Upper lobe of left lung (tissue), 6 donors: Measurements from ENCODE around the gene MEIOSIN. TPM values are rescaled to one million over a fixed set of nuclear protein-coding genes. Genes with fewer than 3 reads are reported as not detected.
A peak's percentile ranks its signal among the peaks of the same experiment; 100 is the strongest.

ENCODE experiments used
- ATAC-seq, 2 donors: fragments of 200-7000 bp; cut with Tn5 transposase; one replicate each; pipeline ENCODE4 v1.9.1; 2022; ENCODE audit warnings: mild to moderate bottlenecking in 2 of 2, moderate library complexity in 2 of 2; ENCODE audit not compliant: low FRiP score in 2 of 2
- DNase-seq, 2 donors: peaks; one replicate each; pipeline ENCODE4 v3.0.0-alpha.2; 2019 to 2020
- H3K27ac ChIP-seq, 4 donors: fragments of 200-600 bp; sonication (generic); one replicate each; pipeline ENCODE4 v1.5.1; 2016 to 2019
- H3K27me3 ChIP-seq, 4 donors: fragments of 200-600 bp; sonication (generic); one replicate each; pipeline ENCODE4 v1.5.1; 2017 to 2019
- H3K36me3 ChIP-seq, 4 donors: fragments of 200-600 bp; sonication (generic); one replicate each; pipeline ENCODE4 v1.5.1; 2016 to 2019
- H3K4me1 ChIP-seq, 4 donors: fragments of 200-600 bp; sonication (generic); one replicate each; pipeline ENCODE4 v1.5.1; 2018 to 2019
- H3K4me3 ChIP-seq, 4 donors: fragments of 200-600 bp; sonication (generic); one replicate each; pipeline ENCODE4 v1.5.1; 2017 to 2019; ENCODE audit warnings: mild to moderate bottlenecking in 2 of 4, moderate library complexity in 1 of 4
- H3K9me3 ChIP-seq, 4 donors: fragments of 200-600 bp; sonication (generic); one replicate each; pipeline ENCODE4 v1.5.1; 2018 to 2019
- EP300 ChIP-seq, 4 donors: sonication (generic); formaldehyde crosslinking; IDR thresholded peaks; one replicate each; pipeline ENCODE4 v1.5.1; 2017; ENCODE audit warnings: antibody characterized with exemption in 4 of 4, control low read depth in 2 of 4
- POLR2A ChIP-seq, 4 donors: fragments of 450-650 bp; IDR thresholded peaks; one replicate each; pipeline ENCODE4 v1.5.1; 2016 to 2017; ENCODE audit warnings: antibody characterized with exemption in 4 of 4, mild to moderate bottlenecking in 2 of 4
- POLR2AphosphoS5 ChIP-seq, 2 donors: sonication (generic); formaldehyde crosslinking; IDR thresholded peaks; one replicate each; pipeline ENCODE4 v1.5.1; 2017; ENCODE audit warnings: antibody characterized with exemption in 2 of 2
- WGBS, 2 donors: methylation state at CpG; one replicate each; pipeline ENCODE4 v1.1.5; 2017 to 2018; 5-methylcytosine and 5-hydroxymethylcytosine counted together
- total RNA-seq, 6 donors: library from RNA; depleted of rRNA in 4 of 6; stranded (reverse); fragments of >200 nt in 4 of 6; gene quantifications; one replicate each; pipeline versions ENCODE4 v1.1.0 to v1.2.1, GENCODE V29; 2016 to 2021
- TF ChIP-seq, protein P1 (sequence below), 6 experiments: fragments of 450-650 bp in 4 of 6; fragments of 200-600 bp in 2 of 6; sonication (generic) in 2 of 6; IDR thresholded peaks; one replicate each; pipeline ENCODE4 v1.5.1; 2016 to 2019; ENCODE audit warnings: antibody characterized with exemption in 6 of 6
- donor health status: DM: no; HTN: no; CAD: no; lungs with moderate emphysema.
- donor health status: DM: no; HTN: yes; CAD: no; lungs with severe emphysema.

The MEIOSIN gene
- total RNA-seq, 6 donors from 2014 or later = not detected

DNA sequence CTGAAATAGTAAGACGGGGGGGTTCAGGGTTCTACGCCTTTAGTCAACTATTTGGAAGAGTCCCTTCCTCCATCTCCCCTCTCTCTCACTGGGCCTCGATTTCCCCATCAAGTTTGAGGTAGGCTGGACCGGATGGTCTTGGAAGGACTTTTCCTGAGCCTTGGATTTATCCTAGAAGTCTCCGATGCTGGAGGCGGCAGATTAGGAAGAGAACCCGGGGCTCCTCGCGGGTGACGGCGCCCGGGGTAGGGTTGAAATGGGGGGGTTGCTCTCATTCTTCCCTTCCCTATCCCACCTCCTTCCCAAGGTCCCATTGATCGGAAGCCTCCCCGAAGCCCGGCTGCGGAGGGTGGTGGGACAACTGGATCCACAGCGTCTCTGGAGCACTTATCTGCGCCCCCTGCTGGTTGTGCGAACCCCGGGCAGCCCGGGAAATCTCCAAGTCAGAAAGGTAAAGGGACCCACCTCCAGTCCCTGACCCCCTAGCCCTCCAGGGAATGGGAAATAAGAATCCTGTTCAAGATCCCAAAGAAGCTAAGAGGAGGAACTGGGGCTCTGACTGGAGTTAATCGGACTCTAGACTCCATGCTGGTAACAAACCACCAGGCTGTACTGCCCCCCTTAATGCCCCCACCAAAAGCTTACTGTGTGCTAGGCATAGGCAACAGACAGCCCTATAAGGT, 40.0 kb upstream of the MEIOSIN start:
- TF ChIP-seq POLR2AphosphoS5 (IDR thresholded peaks at IDR 0.05) = no peak
- TF ChIP-seq, protein P1, sequence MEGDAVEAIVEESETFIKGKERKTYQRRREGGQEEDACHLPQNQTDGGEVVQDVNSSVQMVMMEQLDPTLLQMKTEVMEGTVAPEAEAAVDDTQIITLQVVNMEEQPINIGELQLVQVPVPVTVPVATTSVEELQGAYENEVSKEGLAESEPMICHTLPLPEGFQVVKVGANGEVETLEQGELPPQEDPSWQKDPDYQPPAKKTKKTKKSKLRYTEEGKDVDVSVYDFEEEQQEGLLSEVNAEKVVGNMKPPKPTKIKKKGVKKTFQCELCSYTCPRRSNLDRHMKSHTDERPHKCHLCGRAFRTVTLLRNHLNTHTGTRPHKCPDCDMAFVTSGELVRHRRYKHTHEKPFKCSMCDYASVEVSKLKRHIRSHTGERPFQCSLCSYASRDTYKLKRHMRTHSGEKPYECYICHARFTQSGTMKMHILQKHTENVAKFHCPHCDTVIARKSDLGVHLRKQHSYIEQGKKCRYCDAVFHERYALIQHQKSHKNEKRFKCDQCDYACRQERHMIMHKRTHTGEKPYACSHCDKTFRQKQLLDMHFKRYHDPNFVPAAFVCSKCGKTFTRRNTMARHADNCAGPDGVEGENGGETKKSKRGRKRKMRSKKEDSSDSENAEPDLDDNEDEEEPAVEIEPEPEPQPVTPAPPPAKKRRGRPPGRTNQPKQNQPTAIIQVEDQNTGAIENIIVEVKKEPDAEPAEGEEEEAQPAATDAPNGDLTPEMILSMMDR (IDR thresholded peaks at IDR 0.05) = peak; percentile 68 to 91 (median 80)
- Histone ChIP-seq H3K27me3 (no peaks in the 10 kb centered on the region), H3K4me1 (peaks cover 13 to 19% (median 17%) of the 10 kb centered on the region in 4 donors), H3K9me3 (no peaks in the 10 kb centered on the region), H3K4me3 (peak overlapping the region; percentile 72 to 94 (median 90)), H3K36me3 (peaks cover under 1 to 23% (median 12%) of the 10 kb centered on the region in 4 donors), H3K27ac (peak overlapping the region; percentile 89 to 95 (median 92))
- WGBS, 2 donors = 1 to 2% methylated on average over 16 to 21 of the region's 22 CpGs
- ATAC-seq (peak in 1 of 2 donors; percentile 61), DNase-seq (peak; percentile 85 to 89)

DNA sequence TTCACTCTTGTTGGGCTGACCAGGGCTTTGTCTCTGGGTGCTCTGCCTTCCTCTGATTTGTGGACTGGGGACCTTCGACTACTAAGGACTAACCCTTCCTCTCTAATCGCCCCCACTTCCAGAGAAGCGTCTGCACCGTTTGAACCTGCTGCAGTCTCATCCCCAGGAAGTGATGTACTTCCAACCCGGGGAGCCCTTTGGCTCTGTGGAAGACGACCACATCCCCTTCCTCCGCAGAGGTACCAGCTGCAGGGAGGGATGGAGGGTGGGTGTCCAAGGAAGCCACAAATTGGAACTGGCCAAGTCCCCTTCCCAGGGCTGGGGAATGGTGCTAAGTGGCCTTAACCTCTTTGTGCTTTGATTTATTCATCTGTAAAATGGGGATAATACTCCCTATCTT, 31.6 kb upstream of the MEIOSIN start:
- no peaks in the 10 kb centered on the region for H3K4me1 ChIP-seq
- DNase-seq = no peak
- H3K27ac ChIP-seq = no peak overlapping the region
- no peaks in the 10 kb centered on the region for H3K27me3 ChIP-seq
- peaks cover 0 to 16% (median 1%) of the 10 kb centered on the region in 4 donors for H3K36me3 ChIP-seq
- TF ChIP-seq, protein P1 (IDR thresholded peaks at IDR 0.05) = no peak
- TF ChIP-seq POLR2A (IDR thresholded peaks at IDR 0.05) (no peak), POLR2AphosphoS5 (IDR thresholded peaks at IDR 0.05) (no peak), EP300 (IDR thresholded peaks at IDR 0.05) (no peak)
- H3K9me3 ChIP-seq = no peaks in the 10 kb centered on the region
- WGBS, 2 donors = 57 to 85% methylated on average over 2 to 7 of the region's 7 CpGs
- H3K4me3 ChIP-seq = no peak overlapping the region
- ATAC-seq = no peak

DNA sequence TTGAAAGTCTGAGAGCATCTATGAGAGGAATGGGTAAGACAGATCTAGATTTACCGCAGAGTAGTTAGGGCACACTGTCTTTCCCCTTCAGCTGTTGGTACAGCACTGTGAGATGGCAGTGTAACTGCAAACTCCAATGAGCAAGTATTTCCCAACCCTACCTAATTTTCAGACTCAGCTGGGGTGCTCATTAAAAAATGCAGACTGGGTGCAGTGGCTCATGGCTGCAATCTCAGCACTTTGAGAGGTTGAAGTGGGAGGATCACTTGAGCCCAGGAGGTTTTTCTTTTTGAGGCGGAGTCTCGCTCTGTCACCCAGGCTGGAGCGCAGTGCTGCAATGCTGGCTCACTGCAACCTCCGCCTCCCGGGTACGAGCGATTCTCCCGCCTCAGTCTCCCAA, 28.1 kb upstream of the MEIOSIN start:
- H3K27ac ChIP-seq = no peak overlapping the region
- ATAC-seq (no peak), DNase-seq (no peak)
- no peaks in the 10 kb centered on the region for H3K9me3 ChIP-seq
- H3K27me3 ChIP-seq = no peaks in the 10 kb centered on the region
- H3K36me3 ChIP-seq = peaks cover 0 to 16% (median 1%) of the 10 kb centered on the region in 4 donors
- H3K4me1 ChIP-seq = no peaks in the 10 kb centered on the region
- H3K4me3 ChIP-seq = no peak overlapping the region
- TF ChIP-seq POLR2AphosphoS5 (IDR thresholded peaks at IDR 0.05) = no peak
- TF ChIP-seq, protein P1 (IDR thresholded peaks at IDR 0.05) = no peak
- TF ChIP-seq POLR2A (IDR thresholded peaks at IDR 0.05) = no peak
- no peak for TF ChIP-seq EP300 (IDR thresholded peaks at IDR 0.05)
- 91 to 97% methylated on average over 6 to 9 of the region's 9 CpGs for WGBS, 2 donors

DNA sequence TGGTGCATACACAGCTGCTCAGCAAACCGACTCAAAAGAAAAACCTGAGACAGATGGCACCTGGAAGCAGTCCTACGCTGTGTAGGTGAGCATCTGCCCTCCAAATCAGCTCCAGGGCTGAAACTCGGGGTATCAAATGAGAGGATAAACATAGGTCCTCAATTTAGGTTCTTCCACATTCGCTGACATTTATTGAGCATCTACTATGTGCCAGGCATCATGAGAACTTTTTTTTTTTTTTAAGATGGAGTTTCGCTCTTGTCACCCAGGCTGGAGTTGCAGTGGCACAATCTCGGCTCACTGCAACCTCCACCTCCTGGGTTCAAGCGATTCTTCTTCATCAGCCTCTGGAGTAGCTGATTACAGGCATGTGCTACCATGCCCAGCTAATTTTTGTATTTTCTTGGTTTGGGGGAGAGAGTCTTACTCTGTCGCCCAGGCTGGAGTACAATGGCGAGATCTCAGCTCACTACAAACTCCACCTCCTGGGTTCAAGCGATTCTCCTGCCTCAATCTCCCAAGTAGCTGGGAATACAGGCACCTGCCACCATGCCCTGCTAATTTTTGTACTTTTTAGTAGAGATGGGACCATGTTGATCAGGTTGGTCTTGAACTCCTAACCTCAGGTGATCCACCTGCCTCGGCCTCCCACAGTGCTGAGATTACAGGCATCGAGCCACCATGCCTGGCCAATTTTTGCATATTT, 27.4 kb upstream of the MEIOSIN start:
- H3K27ac ChIP-seq = no peak overlapping the region
- DNase-seq = no peak
- TF ChIP-seq, protein P1 (IDR thresholded peaks at IDR 0.05) = no peak
- no peaks in the 10 kb centered on the region for H3K9me3 ChIP-seq
- no peak overlapping the region for H3K4me3 ChIP-seq
- H3K36me3 ChIP-seq = peaks cover 0 to 16% (median 3%) of the 10 kb centered on the region in 4 donors
- no peaks in the 10 kb centered on the region for H3K27me3 ChIP-seq
- H3K4me1 ChIP-seq = no peaks in the 10 kb centered on the region
- WGBS, 2 donors = 94 to 98% methylated on average over 12 of the region's 12 CpGs
- no peak for ATAC-seq
